Endometrium (tissue), 2 donors: ENCODE measurements around the gene NUDT8.
"Not testable (repeated sequence)": the region's sequence is repeated elsewhere in the genome, so short reads cannot be mapped to it uniquely, and the experiment has no call there.

Experiments used
- FAIRE-seq: peaks from 2 replicates; lab custom pipeline; 2012; peaks lifted over from hg19 to GRCh38; lab: Jason Lieb, UNC
- donor health status: control.
- donor health status: control.

The NUDT8 gene

DNA sequence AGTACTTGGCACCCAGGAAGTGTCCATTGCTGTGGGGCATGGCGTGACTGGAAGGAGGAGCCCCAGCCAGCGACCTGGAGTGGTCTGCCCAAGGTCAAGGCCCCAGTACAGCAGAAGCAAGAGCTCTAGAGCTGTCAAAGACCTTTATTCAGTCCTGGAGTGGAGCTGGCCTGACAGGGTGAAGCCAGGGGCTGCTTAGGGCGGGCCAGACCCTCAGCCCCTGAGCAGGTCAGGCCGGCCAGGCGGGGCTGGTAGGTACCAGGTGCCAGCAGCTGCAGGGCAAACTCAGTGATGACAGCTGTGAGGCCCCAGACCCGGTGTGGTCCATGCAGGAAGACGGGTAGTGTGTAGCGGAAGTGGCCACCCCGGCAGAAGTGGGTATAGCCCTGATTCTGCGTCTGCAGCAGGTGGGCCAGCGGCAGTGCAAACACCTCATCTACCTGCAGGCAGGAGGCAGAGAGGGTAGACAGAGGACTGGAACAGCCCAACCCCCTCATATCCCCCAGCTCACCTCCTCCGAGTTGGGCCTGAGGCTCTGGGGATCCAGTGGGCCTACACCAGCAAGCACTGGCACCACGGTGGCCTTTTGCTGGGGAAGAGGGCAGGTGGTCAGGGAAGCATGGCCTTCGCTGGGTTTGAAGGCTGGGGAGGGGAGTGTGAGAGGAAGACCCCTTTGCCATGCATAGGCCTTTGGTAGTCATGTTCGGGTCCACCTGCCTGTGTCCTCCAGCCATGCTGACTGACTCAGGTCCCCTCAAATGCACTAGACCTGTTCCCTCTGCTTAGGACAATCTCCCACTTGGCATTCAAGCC is 1.7 kb downstream of the NUDT8 start:
- FAIRE-seq: no peak

DNA sequence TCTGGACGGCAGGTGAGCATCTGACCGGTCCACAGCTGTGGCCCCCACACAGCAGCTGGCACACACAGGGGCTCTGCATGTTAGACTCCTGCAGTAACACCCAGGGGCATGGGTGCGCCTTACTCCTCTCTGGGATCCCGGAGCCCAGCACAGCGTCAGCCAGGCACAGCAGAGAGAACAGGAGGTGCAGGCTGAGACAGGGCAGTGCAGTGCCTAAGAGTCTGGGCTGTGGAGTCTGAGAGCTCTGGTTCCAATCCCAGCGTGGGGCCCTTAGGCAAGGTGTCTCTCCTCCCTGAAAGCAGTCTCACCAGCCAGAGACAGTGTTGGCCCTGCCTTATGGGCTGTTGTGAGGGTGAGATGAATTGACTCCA is 2.3 kb downstream of the NUDT8 start:
- no peak for FAIRE-seq

- no peak for FAIRE-seq
Observed at GRCh38 chr11:67626970-67627369, 2.8 kb downstream of the NUDT8 start.

DNA sequence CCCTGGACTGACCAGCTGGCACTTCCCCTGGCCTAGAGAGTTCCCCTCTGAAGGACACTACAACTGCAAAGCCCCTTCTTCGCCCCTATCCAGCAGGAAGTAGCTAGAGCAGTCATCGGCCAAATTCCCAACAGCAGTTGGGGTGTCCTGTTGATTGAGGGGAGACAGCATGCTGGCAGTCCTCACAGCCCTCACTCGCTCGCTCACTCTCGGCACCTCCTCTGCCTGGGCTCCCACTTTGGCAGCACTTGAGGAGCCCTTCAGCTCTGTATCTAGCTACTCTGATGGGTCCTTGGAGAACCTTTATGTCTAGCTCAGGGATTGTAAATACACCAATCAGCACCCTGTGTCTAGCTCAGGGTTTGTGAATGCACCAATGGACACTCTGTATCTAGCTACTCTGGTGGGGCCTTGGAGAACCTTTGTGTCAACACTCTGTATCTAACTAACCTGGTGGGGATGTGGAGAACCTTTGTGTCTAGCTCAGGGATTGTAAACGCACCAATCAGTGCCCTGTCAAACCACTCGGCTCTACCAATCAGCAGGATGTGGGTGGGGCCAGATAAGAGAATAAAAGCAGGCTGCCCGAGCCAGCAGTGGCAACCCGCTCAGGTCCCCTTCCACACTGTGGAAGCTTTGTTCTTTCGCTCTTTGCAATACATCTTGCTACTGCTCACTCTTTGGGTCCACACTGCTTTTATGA is 3.5 kb downstream of the NUDT8 start:
- not testable (repeated sequence) for FAIRE-seq

DNA sequence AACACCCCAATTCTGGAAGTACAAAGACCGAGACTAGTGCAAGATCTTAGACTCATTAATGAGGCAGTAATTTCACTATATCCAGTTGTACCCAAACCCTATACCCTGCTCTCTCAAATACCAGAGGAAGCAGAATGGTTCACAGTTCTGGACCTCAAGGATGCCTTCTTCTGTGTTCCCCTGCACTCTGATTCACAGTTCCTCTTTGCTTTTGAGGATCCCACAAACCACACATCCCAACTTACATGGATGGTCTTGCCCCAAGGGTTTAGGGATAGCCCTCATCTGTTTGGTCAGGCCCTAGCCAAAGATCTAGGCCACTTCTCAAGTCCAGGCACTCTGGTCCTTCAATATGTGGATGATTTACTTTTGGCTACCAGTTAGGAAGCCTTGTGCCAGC is 5.9 kb downstream of the NUDT8 start:
- FAIRE-seq: not testable (repeated sequence)

DNA sequence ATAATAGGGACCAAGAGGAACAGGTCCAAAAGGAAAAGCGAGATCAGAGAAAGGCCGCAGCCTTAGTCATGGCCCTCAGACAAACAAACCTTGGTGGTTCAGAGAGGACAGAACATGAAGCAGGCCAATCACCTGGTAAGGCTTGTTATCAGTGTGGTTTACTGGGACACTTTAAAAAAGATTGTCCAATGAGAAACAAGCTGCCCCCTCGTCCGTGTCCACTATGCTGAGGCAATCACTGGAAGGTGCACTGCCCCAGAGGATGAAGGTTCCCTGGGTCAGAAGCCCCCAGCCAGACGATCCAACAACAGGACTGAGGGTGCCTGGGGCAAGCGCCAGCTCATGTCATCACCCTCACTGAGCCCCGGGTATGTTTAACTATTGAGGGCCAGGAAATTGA is 6.8 kb downstream of the NUDT8 start:
- FAIRE-seq: not testable (repeated sequence)

- FAIRE-seq: not testable (repeated sequence)
Observed at GRCh38 chr11:67621928-67622327, 7.8 kb downstream of the NUDT8 start.

DNA sequence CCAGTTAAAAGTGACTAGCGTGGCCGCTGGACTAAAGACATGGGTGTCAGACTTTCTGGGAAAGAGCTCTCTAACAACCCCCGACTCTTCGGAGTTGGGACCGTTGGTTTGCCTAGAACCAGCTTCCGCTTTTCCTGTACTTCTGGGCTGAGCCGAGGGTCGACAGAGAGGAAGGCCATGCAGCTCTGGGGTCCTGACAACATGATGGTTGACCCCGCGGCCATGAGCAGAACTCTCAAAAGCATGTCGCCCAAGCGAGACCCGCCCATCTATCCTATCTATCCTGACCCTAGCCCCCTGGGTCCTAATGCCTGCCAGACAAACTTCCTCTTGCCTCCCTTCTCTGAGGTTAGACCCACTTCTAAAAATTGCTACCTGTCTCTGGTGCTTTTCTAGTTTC is 9.1 kb downstream of the NUDT8 start:
- not testable (repeated sequence) for FAIRE-seq

GRCh38 chr11:67619683-67620618 is 9.8 kb downstream of the NUDT8 start:
- FAIRE-seq: not testable (repeated sequence)

GRCh38 chr11:67618901-67619659 is 10.7 kb downstream of the NUDT8 start:
- not testable (repeated sequence) for FAIRE-seq

GRCh38 chr11:67617243-67617953 is 12.3 kb downstream of the NUDT8 start:
- no peak for FAIRE-seq

- no peak for FAIRE-seq
Observed at GRCh38 chr11:67616431-67617242, 13.1 kb downstream of the NUDT8 start.

DNA sequence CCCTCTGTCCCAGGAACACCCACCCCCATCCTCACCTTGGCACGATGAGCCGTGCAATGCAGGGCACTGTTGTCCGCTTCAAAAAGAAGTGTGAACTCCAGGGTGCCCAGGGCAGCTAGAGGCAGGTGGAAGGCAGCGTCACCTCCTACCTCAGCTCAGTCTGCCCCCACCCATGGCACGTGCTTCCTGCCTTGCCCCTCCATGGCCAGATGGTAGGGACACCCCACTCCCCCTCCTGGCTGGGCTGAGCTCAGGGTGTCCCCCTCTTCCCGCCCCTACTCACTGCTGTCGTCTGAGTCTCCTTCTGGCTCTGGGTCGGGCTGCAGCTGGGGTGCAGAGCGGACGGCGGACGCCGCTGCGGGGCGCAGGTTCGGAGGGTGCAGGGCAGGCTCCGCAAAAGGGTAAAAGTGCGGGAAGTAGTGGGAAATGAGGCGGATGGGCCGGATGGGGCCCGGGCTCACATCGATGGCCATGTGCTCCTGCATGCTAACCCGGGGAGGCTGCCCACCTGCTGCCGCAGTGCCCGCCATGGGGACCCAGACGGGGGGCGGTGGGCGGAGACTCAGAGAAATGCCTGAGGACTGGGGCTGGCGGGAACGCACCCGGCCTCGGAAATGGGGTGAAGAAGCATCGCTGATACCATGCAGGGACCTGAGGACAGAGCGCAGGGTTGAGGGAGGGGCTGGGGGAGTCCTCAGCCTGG is 13.9 kb downstream of the NUDT8 start:
- no peak for FAIRE-seq

GRCh38 chr11:67614730-67615714 is 14.7 kb downstream of the NUDT8 start:
- no peak for FAIRE-seq

- no peak for FAIRE-seq
Observed at GRCh38 chr11:67613960-67614715, 15.6 kb downstream of the NUDT8 start.

DNA sequence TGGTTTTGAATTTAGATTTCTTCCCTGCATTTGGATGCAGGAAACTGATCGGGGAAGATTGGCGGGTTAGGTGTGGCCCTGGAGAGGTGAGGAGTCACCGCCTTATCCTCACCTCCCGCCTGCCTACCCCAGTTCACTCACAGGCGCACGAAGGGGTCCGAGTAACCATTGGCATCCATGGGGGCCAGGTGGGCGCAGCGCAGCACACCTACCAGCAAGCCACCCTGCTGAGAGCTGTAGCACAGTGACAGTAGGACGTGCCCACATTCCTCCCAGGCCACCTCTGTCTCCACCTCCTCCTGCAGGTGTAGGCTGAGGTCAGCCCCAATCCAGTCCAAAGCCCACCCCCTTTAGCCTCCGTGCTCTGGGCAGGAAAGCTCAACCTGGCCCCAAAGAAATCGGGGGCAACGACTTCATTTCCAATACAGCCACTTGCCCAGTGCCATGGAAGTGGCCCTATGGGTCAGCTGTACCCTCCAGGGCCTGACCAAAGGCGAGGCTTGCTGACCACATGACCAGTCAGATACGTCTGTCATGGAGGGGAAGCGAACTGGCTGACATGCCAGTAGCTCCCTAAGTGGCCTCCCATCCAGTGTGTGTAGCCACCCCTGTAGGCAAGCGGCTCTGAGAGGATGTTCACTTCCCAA is 16.3 kb downstream of the NUDT8 start:
- no peak for FAIRE-seq

DNA sequence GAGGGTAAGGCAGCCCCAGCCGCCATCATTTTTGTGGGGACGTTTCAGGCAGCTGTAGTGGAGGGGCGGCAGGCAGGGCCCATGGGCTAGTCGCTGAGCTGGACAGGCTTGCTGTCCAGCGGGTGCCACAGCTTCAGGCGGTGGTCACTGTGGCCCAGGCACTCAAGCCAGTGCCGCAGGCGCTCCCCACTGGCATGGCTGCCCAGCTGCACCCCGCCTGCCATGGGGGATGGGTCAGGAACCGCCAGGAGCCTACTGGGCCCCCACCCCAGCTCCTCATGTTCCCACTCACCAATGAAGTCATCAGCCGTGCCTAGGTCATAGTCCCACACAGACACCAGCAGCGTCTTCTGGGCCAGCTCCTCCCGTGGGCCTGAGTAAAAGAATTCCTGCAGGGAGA is 17.0 kb downstream of the NUDT8 start:
- FAIRE-seq: no peak
